Liver (tissue), 9 donors: Measurements from ENCODE around the gene DGKH. TPM values are rescaled to one million over a fixed set of nuclear protein-coding genes. Genes with fewer than 3 reads are reported as not detected.

ENCODE experiments used
- DNase-seq: peaks from one replicate; pipeline ENCODE4 v3.0.0-alpha.2; 2017; ENCODE audit warnings: low spot score
- H3K27ac ChIP-seq, 2 donors: one replicate each; pipeline ENCODE4 v1.7.0; 2013; ENCODE audit warnings: inconsistent platforms in 2 of 2, low read length in 2 of 2, control low read depth in 1 of 2, low read depth in 1 of 2, mild to moderate bottlenecking in 1 of 2
- H3K27me3 ChIP-seq, 4 donors: one replicate each; pipeline versions ENCODE4 v1.6.1 to v1.7.0; 2013; ENCODE audit warnings: low read length in 3 of 4, inconsistent platforms in 1 of 4, mild to moderate bottlenecking in 1 of 4, moderate library complexity in 1 of 4; ENCODE audit not compliant: control insufficient read depth in 4 of 4, insufficient read depth in 4 of 4
- H3K36me3 ChIP-seq, 4 donors: one replicate each; pipeline versions ENCODE4 v1.6.1 to v1.7.0; 2013; ENCODE audit warnings: low read length in 3 of 4, mild to moderate bottlenecking in 3 of 4, low read depth in 1 of 4, moderate library complexity in 1 of 4; ENCODE audit not compliant: control insufficient read depth in 4 of 4, insufficient read depth in 3 of 4
- H3K4me1 ChIP-seq, 4 donors: one replicate each; pipeline versions ENCODE4 v1.6.1 to v1.7.0; 2013; ENCODE audit warnings: low read length in 3 of 4, mild to moderate bottlenecking in 3 of 4, moderate library complexity in 1 of 4; ENCODE audit not compliant: control insufficient read depth in 4 of 4, insufficient read depth in 4 of 4
- H3K4me3 ChIP-seq, 3 donors: one replicate each; pipeline versions ENCODE4 v1.6.1 to v1.7.0; 2013; ENCODE audit warnings: low read length in 3 of 3, control low read depth in 1 of 3, low read depth in 1 of 3, mild to moderate bottlenecking in 1 of 3
- H3K9ac ChIP-seq, 2 donors: one replicate each; pipeline ENCODE4 v1.7.0; 2013; ENCODE audit warnings: low read length in 2 of 2, mild to moderate bottlenecking in 2 of 2, moderate library complexity in 2 of 2, control low read depth in 1 of 2, low read depth in 1 of 2
- H3K9me3 ChIP-seq, 4 donors: one replicate each; pipeline versions ENCODE4 v1.6.1 to v1.7.0; 2013; ENCODE audit warnings: low read length in 3 of 4; ENCODE audit not compliant: control insufficient read depth in 4 of 4
- EGR1 ChIP-seq, 2 donors: IDR thresholded peaks; 2 replicates each; pipeline ENCODE4 v1.6.1; 2016 to 2018; ENCODE audit warnings: antibody characterized with exemption in 2 of 2, low read depth in 2 of 2
- FOXA1 ChIP-seq: IDR thresholded peaks from 2 replicates; pipeline ENCODE4 v1.6.1; 2016; ENCODE audit warnings: antibody characterized with exemption
- FOXA2 ChIP-seq: IDR thresholded peaks from 2 replicates; pipeline ENCODE4 v1.6.1; 2016; ENCODE audit warnings: antibody characterized with exemption
- GABPA ChIP-seq, 2 donors: IDR thresholded peaks in 1 of 2; conservative IDR thresholded peaks in 1 of 2; 2 replicates each; pipeline ENCODE4 v1.6.1; 2016; ENCODE audit warnings: antibody characterized with exemption in 2 of 2, mild to moderate bottlenecking in 1 of 2, moderate library complexity in 1 of 2
- HNF4A ChIP-seq, 2 donors: conservative IDR thresholded peaks; 2 replicates each; pipeline ENCODE4 v1.6.1; 2016; ENCODE audit warnings: antibody characterized with exemption in 2 of 2, mild to moderate bottlenecking in 2 of 2
- HNF4G ChIP-seq: IDR thresholded peaks from 2 replicates; pipeline ENCODE4 v1.6.1; 2016; ENCODE audit warnings: antibody characterized with exemption
- JUND ChIP-seq, 2 donors: IDR thresholded peaks; 2 replicates each; pipeline ENCODE4 v1.6.1; 2016; ENCODE audit warnings: antibody characterized with exemption in 2 of 2
- MAX ChIP-seq: IDR thresholded peaks from 2 replicates; pipeline ENCODE4 v1.6.1; 2016; ENCODE audit warnings: antibody characterized with exemption
- NR2F2 ChIP-seq: IDR thresholded peaks from 2 replicates; pipeline ENCODE4 v1.6.1; 2016; ENCODE audit warnings: antibody characterized with exemption
- RAD21 ChIP-seq, 2 donors: IDR thresholded peaks; 2 replicates each; pipeline ENCODE4 v1.6.1; 2016; ENCODE audit warnings: antibody characterized with exemption in 2 of 2, mild to moderate bottlenecking in 2 of 2
- RXRA ChIP-seq, 2 donors: IDR thresholded peaks; 2 replicates each; pipeline ENCODE4 v1.6.1; 2017 to 2018; ENCODE audit warnings: antibody characterized with exemption in 2 of 2, mild to moderate bottlenecking in 1 of 2
- SP1 ChIP-seq: IDR thresholded peaks from 2 replicates; pipeline ENCODE4 v1.6.1; 2018; ENCODE audit warnings: antibody characterized with exemption, mild to moderate bottlenecking
- TAF1 ChIP-seq: conservative IDR thresholded peaks from 2 replicates; pipeline ENCODE4 v1.6.1; 2016; ENCODE audit warnings: antibody characterized with exemption, mild to moderate bottlenecking
- YY1 ChIP-seq: IDR thresholded peaks from 2 replicates; pipeline ENCODE4 v1.6.1; 2016; ENCODE audit warnings: antibody characterized with exemption, mild to moderate bottlenecking
- WGBS: extraction: QIAGEN DNeasy Blood & Tissue Kit; methylation state at CpG from one replicate; pipeline ENCODE4 v1.1.7; 2013; 5-methylcytosine and 5-hydroxymethylcytosine counted together
- polyA plus RNA-seq, 2 donors: library from polyadenylated mRNA; stranded (reverse) in 1 of 2; unstranded in 1 of 2; fragments of 200-250 nt in 1 of 2; fragments of >200 nt in 1 of 2; fragmentation: Nextera tagmentation in 1 of 2; extraction: Ambion mirVana in 1 of 2; gene quantifications; one replicate each; pipeline versions ENCODE4 v1.2.1 to v1.2.3, GENCODE V29; 2013 to 2015
- total RNA-seq, 2 donors: library from RNA; depleted of rRNA; stranded (reverse); fragments of >200 nt; gene quantifications; one replicate each; pipeline ENCODE4 v1.2.3, GENCODE V29; 2014
- TF ChIP-seq, protein P1 (sequence below): IDR thresholded peaks from 2 replicates; pipeline ENCODE4 v1.6.1; 2016; ENCODE audit warnings: antibody characterized with exemption, mild to moderate bottlenecking
- TF ChIP-seq, protein P2 (sequence below): fragments of 150-350 bp; IDR thresholded peaks from 2 replicates; pipeline ENCODE4 v1.5.1; 2017; ENCODE audit warnings: improper control_type of control experiment, low read depth, low read length; ENCODE audit not compliant: missing input control
- TF ChIP-seq, protein P3 (sequence below): IDR thresholded peaks from 2 replicates; pipeline ENCODE4 v1.6.1; 2016; ENCODE audit warnings: antibody characterized with exemption
- donor health status: healthy.
- donor health status: healthy.
- donor health status: healthy.
- donor health status: healthy.
- donor health status: healthy.

Gene DGKH
- total and polyA plus RNA-seq, 4 donors: 0.25 to 3.7 (median 0.97) TPM

DNA sequence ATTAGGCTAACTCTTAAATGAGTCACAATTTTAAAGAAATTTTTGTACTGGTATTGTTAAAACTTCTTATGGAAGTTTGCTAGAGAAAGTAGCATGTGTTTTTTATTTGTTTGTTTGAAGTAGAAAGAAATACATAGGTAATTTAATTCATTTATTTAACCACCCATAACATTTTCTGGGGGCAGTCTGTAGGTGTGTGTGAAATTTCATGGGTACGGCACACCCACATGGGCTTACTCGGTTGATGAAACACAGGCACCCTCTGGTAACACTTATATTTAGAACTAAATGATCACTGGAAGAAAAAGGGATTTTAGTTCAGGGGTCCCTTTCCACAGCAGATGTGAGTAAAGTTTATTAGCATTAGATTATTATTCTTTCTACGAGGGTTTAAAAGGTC lies 88.1 kb downstream of the DGKH start:
- no peak overlapping the region for H3K9ac ChIP-seq
- no peaks in the 10 kb centered on the region for H3K36me3 ChIP-seq
- no peaks in the 10 kb centered on the region for H3K27me3 ChIP-seq
- H3K4me1 ChIP-seq: no peaks in the 10 kb centered on the region
- H3K27ac ChIP-seq: no peak overlapping the region
- TF ChIP-seq EGR1 (IDR thresholded peaks at IDR 0.05; ENCODE audit: low read depth in 2 of 2): no peak
- TF ChIP-seq HNF4G: no peak
- no peak for TF ChIP-seq JUND (IDR thresholded peaks at IDR 0.05)
- TF ChIP-seq YY1: no peak
- no peak for TF ChIP-seq HNF4A (conservative IDR thresholded peaks at IDR 0.05)
- no peak for TF ChIP-seq TAF1
- no peak for TF ChIP-seq MAX
- TF ChIP-seq SP1: no peak
- TF ChIP-seq NR2F2: no peak
- TF ChIP-seq, protein P1, sequence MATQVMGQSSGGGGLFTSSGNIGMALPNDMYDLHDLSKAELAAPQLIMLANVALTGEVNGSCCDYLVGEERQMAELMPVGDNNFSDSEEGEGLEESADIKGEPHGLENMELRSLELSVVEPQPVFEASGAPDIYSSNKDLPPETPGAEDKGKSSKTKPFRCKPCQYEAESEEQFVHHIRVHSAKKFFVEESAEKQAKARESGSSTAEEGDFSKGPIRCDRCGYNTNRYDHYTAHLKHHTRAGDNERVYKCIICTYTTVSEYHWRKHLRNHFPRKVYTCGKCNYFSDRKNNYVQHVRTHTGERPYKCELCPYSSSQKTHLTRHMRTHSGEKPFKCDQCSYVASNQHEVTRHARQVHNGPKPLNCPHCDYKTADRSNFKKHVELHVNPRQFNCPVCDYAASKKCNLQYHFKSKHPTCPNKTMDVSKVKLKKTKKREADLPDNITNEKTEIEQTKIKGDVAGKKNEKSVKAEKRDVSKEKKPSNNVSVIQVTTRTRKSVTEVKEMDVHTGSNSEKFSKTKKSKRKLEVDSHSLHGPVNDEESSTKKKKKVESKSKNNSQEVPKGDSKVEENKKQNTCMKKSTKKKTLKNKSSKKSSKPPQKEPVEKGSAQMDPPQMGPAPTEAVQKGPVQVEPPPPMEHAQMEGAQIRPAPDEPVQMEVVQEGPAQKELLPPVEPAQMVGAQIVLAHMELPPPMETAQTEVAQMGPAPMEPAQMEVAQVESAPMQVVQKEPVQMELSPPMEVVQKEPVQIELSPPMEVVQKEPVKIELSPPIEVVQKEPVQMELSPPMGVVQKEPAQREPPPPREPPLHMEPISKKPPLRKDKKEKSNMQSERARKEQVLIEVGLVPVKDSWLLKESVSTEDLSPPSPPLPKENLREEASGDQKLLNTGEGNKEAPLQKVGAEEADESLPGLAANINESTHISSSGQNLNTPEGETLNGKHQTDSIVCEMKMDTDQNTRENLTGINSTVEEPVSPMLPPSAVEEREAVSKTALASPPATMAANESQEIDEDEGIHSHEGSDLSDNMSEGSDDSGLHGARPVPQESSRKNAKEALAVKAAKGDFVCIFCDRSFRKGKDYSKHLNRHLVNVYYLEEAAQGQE: no peak
- TF ChIP-seq, protein P2, sequence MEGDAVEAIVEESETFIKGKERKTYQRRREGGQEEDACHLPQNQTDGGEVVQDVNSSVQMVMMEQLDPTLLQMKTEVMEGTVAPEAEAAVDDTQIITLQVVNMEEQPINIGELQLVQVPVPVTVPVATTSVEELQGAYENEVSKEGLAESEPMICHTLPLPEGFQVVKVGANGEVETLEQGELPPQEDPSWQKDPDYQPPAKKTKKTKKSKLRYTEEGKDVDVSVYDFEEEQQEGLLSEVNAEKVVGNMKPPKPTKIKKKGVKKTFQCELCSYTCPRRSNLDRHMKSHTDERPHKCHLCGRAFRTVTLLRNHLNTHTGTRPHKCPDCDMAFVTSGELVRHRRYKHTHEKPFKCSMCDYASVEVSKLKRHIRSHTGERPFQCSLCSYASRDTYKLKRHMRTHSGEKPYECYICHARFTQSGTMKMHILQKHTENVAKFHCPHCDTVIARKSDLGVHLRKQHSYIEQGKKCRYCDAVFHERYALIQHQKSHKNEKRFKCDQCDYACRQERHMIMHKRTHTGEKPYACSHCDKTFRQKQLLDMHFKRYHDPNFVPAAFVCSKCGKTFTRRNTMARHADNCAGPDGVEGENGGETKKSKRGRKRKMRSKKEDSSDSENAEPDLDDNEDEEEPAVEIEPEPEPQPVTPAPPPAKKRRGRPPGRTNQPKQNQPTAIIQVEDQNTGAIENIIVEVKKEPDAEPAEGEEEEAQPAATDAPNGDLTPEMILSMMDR: no peak
- no peak for DNase-seq
- no peaks in the 10 kb centered on the region for H3K9me3 ChIP-seq
- H3K4me3 ChIP-seq: no peak overlapping the region
- WGBS: 95% methylated on average over 3 of the region's 3 CpGs

DNA sequence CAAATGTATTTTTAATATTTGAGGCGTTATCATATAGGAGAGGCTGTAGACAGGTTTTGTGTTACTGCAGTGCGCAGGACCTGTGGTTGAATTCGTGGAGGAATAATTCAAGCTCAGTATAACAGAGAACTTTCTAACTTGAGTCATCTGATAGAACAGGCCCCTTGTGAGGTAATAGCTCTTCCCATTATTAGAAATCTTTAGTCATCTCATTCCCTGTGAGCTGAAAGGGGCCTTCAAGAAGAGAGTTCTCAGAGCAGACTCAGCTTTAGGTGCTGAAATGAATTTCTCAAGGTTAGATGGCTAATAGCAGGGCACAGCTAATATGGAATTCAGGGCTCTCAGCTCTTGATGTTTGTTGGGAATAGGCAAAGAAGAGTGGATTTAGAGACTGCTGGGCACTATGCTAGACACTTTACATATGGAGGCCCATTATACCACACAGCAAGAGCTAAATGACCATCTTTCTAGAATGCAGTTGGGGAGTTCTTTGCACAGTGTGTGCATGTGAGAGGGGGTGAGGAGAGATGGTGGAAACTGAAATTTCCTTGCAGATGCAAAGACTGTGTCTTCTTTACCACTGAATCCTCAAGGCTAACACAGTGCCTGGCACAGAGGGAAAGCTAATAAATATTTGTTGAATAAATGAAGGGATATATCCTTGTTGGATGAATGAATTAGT lies 89.5 kb downstream of the DGKH start:
- WGBS: 95% methylated on average over 3 of the region's 3 CpGs
- DNase-seq: no peak
- Histone ChIP-seq H3K9ac (no peak overlapping the region), H3K27me3 (no peaks in the 10 kb centered on the region), H3K36me3 (no peaks in the 10 kb centered on the region), H3K4me3 (no peak overlapping the region), H3K4me1 (no peaks in the 10 kb centered on the region), H3K27ac (no peak overlapping the region), H3K9me3 (no peaks in the 10 kb centered on the region)
- TF ChIP-seq JUND (IDR thresholded peaks at IDR 0.05): no peak
- no peak for TF ChIP-seq FOXA1
- TF ChIP-seq, protein P3, sequence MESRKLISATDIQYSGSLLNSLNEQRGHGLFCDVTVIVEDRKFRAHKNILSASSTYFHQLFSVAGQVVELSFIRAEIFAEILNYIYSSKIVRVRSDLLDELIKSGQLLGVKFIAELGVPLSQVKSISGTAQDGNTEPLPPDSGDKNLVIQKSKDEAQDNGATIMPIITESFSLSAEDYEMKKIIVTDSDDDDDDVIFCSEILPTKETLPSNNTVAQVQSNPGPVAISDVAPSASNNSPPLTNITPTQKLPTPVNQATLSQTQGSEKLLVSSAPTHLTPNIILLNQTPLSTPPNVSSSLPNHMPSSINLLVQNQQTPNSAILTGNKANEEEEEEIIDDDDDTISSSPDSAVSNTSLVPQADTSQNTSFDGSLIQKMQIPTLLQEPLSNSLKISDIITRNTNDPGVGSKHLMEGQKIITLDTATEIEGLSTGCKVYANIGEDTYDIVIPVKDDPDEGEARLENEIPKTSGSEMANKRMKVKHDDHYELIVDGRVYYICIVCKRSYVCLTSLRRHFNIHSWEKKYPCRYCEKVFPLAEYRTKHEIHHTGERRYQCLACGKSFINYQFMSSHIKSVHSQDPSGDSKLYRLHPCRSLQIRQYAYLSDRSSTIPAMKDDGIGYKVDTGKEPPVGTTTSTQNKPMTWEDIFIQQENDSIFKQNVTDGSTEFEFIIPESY: no peak
- TF ChIP-seq RXRA (IDR thresholded peaks at IDR 0.05): no peak
- TF ChIP-seq, protein P1: no peak
- TF ChIP-seq, protein P2: no peak
- TF ChIP-seq YY1: no peak
- no peak for TF ChIP-seq SP1
- no peak for TF ChIP-seq GABPA (IDR thresholded peaks at IDR 0.05 in 1 of 2, conservative IDR thresholded peaks at IDR 0.05 in 1 of 2)
- TF ChIP-seq HNF4G: no peak
- TF ChIP-seq RAD21 (IDR thresholded peaks at IDR 0.05): no peak
- no peak for TF ChIP-seq TAF1
- TF ChIP-seq HNF4A (conservative IDR thresholded peaks at IDR 0.05): no peak
- no peak for TF ChIP-seq NR2F2
- no peak for TF ChIP-seq EGR1 (IDR thresholded peaks at IDR 0.05; ENCODE audit: low read depth in 2 of 2)
- no peak for TF ChIP-seq FOXA2
- TF ChIP-seq MAX: no peak
